Measurements from ENCODE around the gene DYNLT2. TPM values are rescaled to one million over a fixed set of nuclear protein-coding genes. Genes with fewer than 3 reads are reported as not detected.

The DYNLT2 gene
- total and polyA plus RNA-seq, 2 of the 13 experiments (the other 11 are each of a cell fraction or from before 2014, with no cell fraction given): 2.1 to 4.3 TPM

GRCh38 chr6:169800668-169801395 is 49.5 kb upstream of the DYNLT2 start (continued):
- TF ChIP-seq ZXDC (CRISPR knock-in tag; IDR thresholded peaks at IDR 0.05): peak; percentile 31; the same call in 1 of the 2 replicates
- no peak for TF ChIP-seq REST (IDR thresholded peaks at IDR 0.05; ENCODE audit: borderline replicate concordance in 1 of 2, low read depth in 1 of 2, low read length in 2 of 2)
- peak; percentile 55; the same call in 1 of the 2 replicates for TF ChIP-seq ZNF230 (CRISPR knock-in tag; IDR thresholded peaks at IDR 0.05)
- no peak; the same call in 1 of the 2 replicates for TF ChIP-seq KLF15 (CRISPR knock-in tag; IDR thresholded peaks at IDR 0.05; ENCODE audit: borderline replicate concordance)
- TF ChIP-seq PLSCR1 (CRISPR knock-in tag; IDR thresholded peaks at IDR 0.05; ENCODE audit: borderline replicate concordance): no peak
- TF ChIP-seq RFX1 (IDR thresholded peaks at IDR 0.05): no peak
- no peak; the same call in 1 of the 2 replicates for TF ChIP-seq ATF2 (CRISPR knock-in tag; IDR thresholded peaks at IDR 0.05)
- 0 out of 2 replicates have a peak, but pooled peaks have one; percentile 28 for TF ChIP-seq RFXAP (CRISPR knock-in tag; IDR thresholded peaks at IDR 0.05; ENCODE audit: borderline replicate concordance)
- no peak for TF ChIP-seq ZNF232 (CRISPR knock-in tag; IDR thresholded peaks at IDR 0.05; ENCODE audit: borderline replicate concordance)
- no peak for TF ChIP-seq THYN1 (CRISPR knock-in tag; IDR thresholded peaks at IDR 0.05; ENCODE audit: borderline replicate concordance, low read depth)
- no peak for TF ChIP-seq MIXL1 (CRISPR knock-in tag; IDR thresholded peaks at IDR 0.05)
- TF ChIP-seq NFKB2 (CRISPR knock-in tag; IDR thresholded peaks at IDR 0.05; ENCODE audit: borderline replicate concordance): peak; percentile 85; the same call in 1 of the 2 replicates
- peak; percentile 84 for TF ChIP-seq ZNF574 (CRISPR knock-in tag; IDR thresholded peaks at IDR 0.05)
- TF ChIP-seq ZNF546 (CRISPR knock-in tag; conservative IDR thresholded peaks at IDR 0.05): no peak; the same call in 1 of the 2 replicates
- TF ChIP-seq NCOA5 (CRISPR knock-in tag; IDR thresholded peaks at IDR 0.05): no peak
- peak; percentile 36; the same call in 1 of the 2 replicates for TF ChIP-seq ZNF598 (CRISPR knock-in tag; IDR thresholded peaks at IDR 0.05; ENCODE audit: borderline replicate concordance)
- peak; percentile 96; the same call in 1 of the 2 replicates for TF ChIP-seq ARID2 (CRISPR knock-in tag; IDR thresholded peaks at IDR 0.05; ENCODE audit: borderline replicate concordance)

Measured in HepG2 (cell line).